PC-9 (cell line): ENCODE data around the gene KRT35.

ENCODE experiments used
- CTCF ChIP-seq: fragments of 200-600 bp; sonication (generic); conservative IDR thresholded peaks from 2 replicates; pipeline ENCODE4 v1.6.1; 2017; ENCODE audit warnings: mixed run types, antibody characterized with exemption, mild to moderate bottlenecking, moderate library complexity
- EZH2 ChIP-seq: fragments of 200-600 bp; sonication (generic); IDR thresholded peaks from 2 replicates; pipeline ENCODE4 v1.8.0; 2017; ENCODE audit warnings: antibody characterized with exemption, low read depth

- TF ChIP-seq EZH2 (no peak), CTCF (no peak)
Measured at GRCh38 chr17:41442739-41443138, 38.2 kb downstream of the KRT35 start.
